ENCODE data around the gene NECAP2.
"Not testable (repeated sequence)": the region's sequence is repeated elsewhere in the genome, so short reads cannot be mapped to it uniquely, and the experiment has no call there.

NECAP2 gene

DNA sequence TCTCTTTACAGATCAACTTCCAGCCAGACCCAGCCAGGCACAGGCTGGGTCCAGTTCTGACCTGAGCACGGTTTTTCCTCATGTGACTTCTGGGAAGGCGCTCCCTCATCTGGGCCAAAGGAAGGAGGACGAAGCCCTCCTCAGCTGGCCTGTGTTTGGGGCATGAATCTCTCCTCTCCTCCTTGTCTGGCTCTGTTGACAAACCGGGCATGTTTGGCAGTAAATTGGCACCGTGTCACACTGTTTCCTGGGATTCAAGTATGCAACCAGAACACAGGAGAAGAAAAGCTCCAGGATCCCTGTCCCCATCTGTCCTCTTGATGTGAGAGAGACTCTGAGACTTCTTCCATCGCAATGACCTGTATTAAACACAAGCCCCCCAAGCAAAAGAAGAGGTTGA, 18.3 kb downstream of the NECAP2 start:
- no peak overlapping the region for H3K27ac ChIP-seq (ENCODE audit: low read length)
- H3K9me3 ChIP-seq (ENCODE audit: control insufficient read depth, insufficient read depth, low read length) = no peaks in the 10 kb centered on the region
- no peak overlapping the region for H3K4me3 ChIP-seq (ENCODE audit: low read length)
- H3K27me3 ChIP-seq (ENCODE audit: control insufficient read depth, insufficient read depth, low read length) = no peaks in the 10 kb centered on the region
- H3K4me1 ChIP-seq (ENCODE audit: control insufficient read depth, insufficient read depth, low read length) = no peaks in the 10 kb centered on the region
- peaks cover 11% of the 10 kb centered on the region; the same call in 1 of the 2 replicates for H3K36me3 ChIP-seq (ENCODE audit: control insufficient read depth, insufficient read depth, low read length)
- WGBS (ENCODE audit: insufficient coverage, insufficient read length) = no CpG with 5 or more reads among the region's 6 CpGs
- no peak for DNase-seq (ENCODE audit: low read depth, low spot score)

DNA sequence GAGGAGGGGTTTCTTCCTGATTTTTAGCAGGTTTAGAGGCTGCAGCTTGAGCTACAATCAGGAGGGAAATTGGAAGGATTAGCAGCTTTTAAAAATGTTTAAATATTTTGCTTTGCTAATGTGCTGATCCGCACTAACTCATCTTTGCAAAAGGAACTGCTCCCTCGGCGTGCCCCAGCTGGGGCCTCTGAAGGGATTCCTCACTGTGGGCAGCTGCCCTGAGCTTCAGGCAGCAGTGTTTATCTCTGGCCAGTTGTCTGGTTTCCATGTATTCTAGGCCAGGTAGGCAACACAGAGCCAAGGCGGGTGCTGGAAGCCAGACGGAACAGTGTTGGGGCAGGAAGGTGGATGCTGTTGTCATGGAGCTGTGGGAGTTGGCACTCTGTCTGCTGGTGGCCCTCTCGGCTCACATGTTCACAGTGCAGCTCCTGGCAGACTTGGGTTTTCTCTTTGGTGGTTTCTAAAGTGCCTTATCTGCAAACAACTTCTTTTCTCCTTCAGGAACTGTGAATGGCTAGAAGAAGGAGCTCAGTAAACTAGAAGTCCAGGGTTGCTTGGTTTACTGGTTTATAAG, 18.9 kb downstream of the NECAP2 start:
- Histone ChIP-seq H3K9me3 (ENCODE audit: control insufficient read depth, insufficient read depth, low read length) (no peaks in the 10 kb centered on the region), H3K4me1 (ENCODE audit: control insufficient read depth, insufficient read depth, low read length) (no peaks in the 10 kb centered on the region), H3K4me3 (ENCODE audit: low read length) (no peak overlapping the region), H3K36me3 (ENCODE audit: control insufficient read depth, insufficient read depth, low read length) (peaks cover 11% of the 10 kb centered on the region; the same call in 1 of the 2 replicates), H3K27ac (ENCODE audit: low read length) (no peak overlapping the region), H3K27me3 (ENCODE audit: control insufficient read depth, insufficient read depth, low read length) (no peaks in the 10 kb centered on the region)
- no peak for DNase-seq (ENCODE audit: low read depth, low spot score)
- WGBS (ENCODE audit: insufficient coverage, insufficient read length) = no CpG with 5 or more reads among the region's 6 CpGs

DNA sequence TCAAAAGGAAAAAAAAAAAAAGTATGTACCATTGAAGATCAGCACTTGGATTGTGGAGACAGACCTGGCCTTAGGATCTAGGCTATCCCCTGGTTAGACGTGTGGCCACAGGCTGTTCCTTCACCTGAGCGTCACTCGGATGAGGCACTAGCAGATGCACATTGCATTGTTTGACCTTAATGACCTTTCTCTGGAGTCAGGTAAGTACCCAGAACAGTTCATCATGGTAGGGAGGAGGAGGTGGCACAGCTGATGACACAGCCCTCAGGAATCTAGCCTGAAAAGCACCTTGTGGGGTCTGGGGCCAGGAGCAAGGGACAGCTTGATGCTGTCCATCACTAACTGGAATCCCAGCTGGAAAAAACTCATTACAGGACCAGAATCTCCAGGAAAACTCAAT, 21.2 kb downstream of the NECAP2 start:
- H3K27ac ChIP-seq (ENCODE audit: low read length) = no peak overlapping the region
- no peak for DNase-seq (ENCODE audit: low read depth, low spot score)
- no peaks in the 10 kb centered on the region for H3K9me3 ChIP-seq (ENCODE audit: control insufficient read depth, insufficient read depth, low read length)

DNA sequence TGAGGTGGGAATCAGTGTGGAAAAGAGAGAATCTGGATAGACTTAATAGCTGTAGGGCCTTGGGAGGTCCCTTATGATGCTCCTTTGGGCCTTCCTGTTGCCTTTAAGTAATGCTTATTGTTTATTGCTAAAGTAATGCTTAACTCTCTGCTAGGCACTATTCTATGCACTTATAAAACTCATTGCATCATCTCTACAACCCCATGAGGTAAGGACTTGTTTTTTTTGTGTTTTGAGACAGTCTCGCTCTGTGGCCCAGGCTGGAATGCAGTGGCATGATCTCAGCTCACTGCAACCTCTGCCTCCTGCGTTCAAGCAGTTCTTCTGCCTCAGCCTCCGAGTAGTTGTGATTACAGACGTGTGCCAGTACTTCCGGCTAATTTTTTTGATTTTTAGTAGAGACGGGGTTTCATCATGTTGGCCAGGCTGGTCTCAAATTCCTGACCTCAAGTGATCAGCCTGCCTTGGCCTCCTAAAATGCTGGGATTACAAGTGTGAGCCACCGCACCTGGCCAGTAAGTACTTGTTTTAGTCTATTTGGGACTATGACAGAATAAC, 22.3 kb downstream of the NECAP2 start:
- no peaks in the 10 kb centered on the region for H3K4me1 ChIP-seq (ENCODE audit: control insufficient read depth, insufficient read depth, low read length)
- no peak overlapping the region for H3K27ac ChIP-seq (ENCODE audit: low read length)
- H3K9me3 ChIP-seq (ENCODE audit: control insufficient read depth, insufficient read depth, low read length) = no peaks in the 10 kb centered on the region
- H3K4me3 ChIP-seq (ENCODE audit: low read length) = no peak overlapping the region
- DNase-seq (ENCODE audit: low read depth, low spot score) = no peak
- H3K36me3 ChIP-seq (ENCODE audit: control insufficient read depth, insufficient read depth, low read length) = peaks cover 4% of the 10 kb centered on the region; the same call in 1 of the 2 replicates
- H3K27me3 ChIP-seq (ENCODE audit: control insufficient read depth, insufficient read depth, low read length) = no peaks in the 10 kb centered on the region
- WGBS (ENCODE audit: insufficient coverage, insufficient read length) = no CpG with 5 or more reads among the region's 7 CpGs

More for the DNA sequence above, 21.2 kb downstream of the NECAP2 start:
- Histone ChIP-seq H3K36me3 (ENCODE audit: control insufficient read depth, insufficient read depth, low read length) (peaks cover 5% of the 10 kb centered on the region; the same call in 1 of the 2 replicates), H3K27me3 (ENCODE audit: control insufficient read depth, insufficient read depth, low read length) (no peaks in the 10 kb centered on the region), H3K4me1 (ENCODE audit: control insufficient read depth, insufficient read depth, low read length) (no peaks in the 10 kb centered on the region), H3K4me3 (ENCODE audit: low read length) (no peak overlapping the region)
- no CpG with 5 or more reads among the region's 3 CpGs for WGBS (ENCODE audit: insufficient coverage, insufficient read length)

DNA sequence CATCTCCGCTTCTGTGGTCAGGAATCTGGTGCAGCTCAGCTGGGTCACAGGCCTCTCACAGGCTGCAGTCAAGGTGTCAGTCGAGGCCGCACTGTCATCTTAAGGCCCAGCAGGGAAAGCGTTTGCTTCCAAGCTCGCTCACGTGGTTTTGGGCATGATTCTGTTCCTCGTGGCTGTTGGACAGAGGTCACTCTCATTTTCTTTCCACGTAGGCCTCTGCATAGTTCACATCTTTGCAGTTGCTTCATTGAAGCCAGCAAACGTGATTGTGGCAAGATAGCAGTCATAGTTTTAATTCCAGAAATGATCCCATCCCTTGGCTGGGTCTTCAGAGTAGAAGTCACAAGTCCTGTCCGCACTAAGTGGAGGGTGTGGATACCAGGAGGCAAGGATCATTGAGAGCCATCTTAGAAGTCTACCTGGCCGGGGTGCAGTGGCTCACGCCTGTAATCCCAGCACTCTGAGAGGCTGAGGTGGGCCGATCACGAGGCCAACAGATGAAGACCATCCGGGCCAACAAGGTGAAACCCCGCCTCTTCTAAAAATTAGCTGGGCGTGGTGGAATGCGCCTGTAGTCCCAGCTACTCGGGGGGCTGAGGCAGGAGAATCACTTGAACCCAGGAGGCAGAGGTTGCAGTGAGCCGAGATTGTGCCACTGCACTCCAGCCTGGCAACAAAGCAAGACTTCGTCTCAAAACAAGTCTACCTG, 24.5 kb downstream of the NECAP2 start:
- H3K4me3 ChIP-seq (ENCODE audit: low read length) = no peak overlapping the region
- H3K9me3 ChIP-seq (ENCODE audit: control insufficient read depth, insufficient read depth, low read length) = no peaks in the 10 kb centered on the region
- no peaks in the 10 kb centered on the region for H3K27me3 ChIP-seq (ENCODE audit: control insufficient read depth, insufficient read depth, low read length)
- no peak overlapping the region for H3K27ac ChIP-seq (ENCODE audit: low read length)
- no CpG with 5 or more reads among the region's 21 CpGs for WGBS (ENCODE audit: insufficient coverage, insufficient read length)
- H3K36me3 ChIP-seq (ENCODE audit: control insufficient read depth, insufficient read depth, low read length) = no peaks in the 10 kb centered on the region
- H3K4me1 ChIP-seq (ENCODE audit: control insufficient read depth, insufficient read depth, low read length) = no peaks in the 10 kb centered on the region
- DNase-seq (ENCODE audit: low read depth, low spot score) = no peak

DNA sequence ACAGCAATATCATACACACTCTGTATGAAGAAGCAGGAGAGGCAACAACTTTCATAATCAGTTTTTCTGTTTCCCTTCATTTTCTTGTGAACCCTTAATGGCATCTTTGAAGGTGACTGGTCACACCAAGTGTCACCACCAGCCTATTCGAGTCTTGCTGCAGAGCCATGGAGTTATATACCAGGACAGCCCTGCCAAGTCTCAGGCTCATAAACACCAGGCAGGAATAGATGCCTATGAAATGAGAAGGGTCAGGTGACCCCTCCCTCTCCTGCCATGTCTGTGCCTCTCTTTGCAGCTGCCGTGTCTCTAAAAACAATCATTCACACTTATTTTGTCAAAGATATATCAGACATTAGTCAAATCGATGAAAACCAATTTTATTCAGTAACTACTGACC, 28.0 kb downstream of the NECAP2 start:
- Histone ChIP-seq H3K4me3 (ENCODE audit: low read length) (no peak overlapping the region), H3K9me3 (ENCODE audit: control insufficient read depth, insufficient read depth, low read length) (no peaks in the 10 kb centered on the region), H3K27me3 (ENCODE audit: control insufficient read depth, insufficient read depth, low read length) (no peaks in the 10 kb centered on the region), H3K27ac (ENCODE audit: low read length) (no peak overlapping the region), H3K4me1 (ENCODE audit: control insufficient read depth, insufficient read depth, low read length) (no peaks in the 10 kb centered on the region), H3K36me3 (ENCODE audit: control insufficient read depth, insufficient read depth, low read length) (no peaks in the 10 kb centered on the region)
- DNase-seq (ENCODE audit: low read depth, low spot score) = no peak
- WGBS (ENCODE audit: insufficient coverage, insufficient read length) = no CpG with 5 or more reads among the region's 3 CpGs

DNA sequence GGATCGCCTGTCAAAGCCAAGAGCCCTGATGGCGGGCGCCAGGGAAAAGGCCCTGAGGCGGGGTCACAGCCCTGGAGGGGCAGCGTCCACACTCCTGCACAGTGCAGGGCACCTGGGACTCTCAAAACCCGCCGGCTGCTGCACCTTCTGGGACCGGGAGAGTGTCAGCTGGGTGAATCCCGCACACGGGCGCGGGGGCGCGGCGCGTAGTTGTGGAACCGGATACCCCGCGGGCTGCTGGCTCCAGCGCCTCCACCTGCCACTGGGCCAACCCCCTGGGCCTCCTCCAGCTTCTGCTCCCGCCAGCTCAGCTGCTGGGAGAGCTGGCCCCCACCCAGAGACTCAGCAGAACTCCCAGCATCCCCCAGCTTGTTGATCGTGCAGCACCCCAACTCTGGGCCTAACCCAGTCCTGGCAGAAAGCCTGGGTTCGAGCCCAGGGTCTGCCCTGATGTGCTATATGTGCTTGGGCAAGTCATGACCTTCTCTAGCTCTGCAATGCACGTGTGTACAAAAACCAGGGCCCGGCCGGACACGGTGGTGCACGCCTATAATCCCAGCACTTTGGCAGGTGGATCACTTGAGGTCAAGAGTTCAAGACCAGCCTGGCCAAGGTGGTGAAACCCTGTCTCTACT, 33.8 kb downstream of the NECAP2 start:
- Histone ChIP-seq H3K36me3 (ENCODE audit: control insufficient read depth, insufficient read depth, low read length) (peaks cover 15% of the 10 kb centered on the region), H3K27me3 (ENCODE audit: control insufficient read depth, insufficient read depth, low read length) (no peaks in the 10 kb centered on the region), H3K27ac (ENCODE audit: low read length) (no peak overlapping the region), H3K9me3 (ENCODE audit: control insufficient read depth, insufficient read depth, low read length) (no peaks in the 10 kb centered on the region), H3K4me3 (ENCODE audit: low read length) (no peak overlapping the region), H3K4me1 (ENCODE audit: control insufficient read depth, insufficient read depth, low read length) (no peaks in the 10 kb centered on the region)
- DNase-seq (ENCODE audit: low read depth, low spot score) = no peak
- no CpG with 5 or more reads among the region's 28 CpGs for WGBS (ENCODE audit: insufficient coverage, insufficient read length)

DNA sequence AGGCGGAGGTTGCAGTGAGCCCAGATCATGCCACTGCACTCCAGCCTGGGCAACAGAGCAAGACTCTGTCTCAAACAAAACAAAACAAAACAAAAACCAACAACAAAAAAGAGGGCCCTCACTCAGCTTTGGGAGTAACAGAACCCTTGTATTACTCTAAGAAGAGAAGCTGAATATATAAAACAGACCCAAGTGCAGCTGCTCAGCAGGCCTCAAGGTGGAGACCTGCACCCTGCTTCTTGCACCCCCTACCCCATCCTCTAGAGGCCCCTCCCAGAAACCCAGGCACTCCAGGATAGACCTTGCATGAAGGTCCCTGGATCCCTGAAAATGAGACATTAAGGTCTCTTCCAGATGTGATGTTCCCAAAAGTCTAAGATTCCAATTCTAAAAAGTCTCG, 34.4 kb downstream of the NECAP2 start:
- not testable (repeated sequence) for H3K27ac ChIP-seq (ENCODE audit: low read length); H3K9me3 ChIP-seq (ENCODE audit: control insufficient read depth, insufficient read depth, low read length); H3K27me3 ChIP-seq (ENCODE audit: control insufficient read depth, insufficient read depth, low read length); DNase-seq (ENCODE audit: low read depth, low spot score); H3K4me3 ChIP-seq (ENCODE audit: low read length); H3K4me1 ChIP-seq (ENCODE audit: control insufficient read depth, insufficient read depth, low read length)
- no CpG with 5 or more reads among the region's 2 CpGs for WGBS (ENCODE audit: insufficient coverage, insufficient read length)
- peaks cover 15% of the 10 kb centered on the region for H3K36me3 ChIP-seq (ENCODE audit: control insufficient read depth, insufficient read depth, low read length)

DNA sequence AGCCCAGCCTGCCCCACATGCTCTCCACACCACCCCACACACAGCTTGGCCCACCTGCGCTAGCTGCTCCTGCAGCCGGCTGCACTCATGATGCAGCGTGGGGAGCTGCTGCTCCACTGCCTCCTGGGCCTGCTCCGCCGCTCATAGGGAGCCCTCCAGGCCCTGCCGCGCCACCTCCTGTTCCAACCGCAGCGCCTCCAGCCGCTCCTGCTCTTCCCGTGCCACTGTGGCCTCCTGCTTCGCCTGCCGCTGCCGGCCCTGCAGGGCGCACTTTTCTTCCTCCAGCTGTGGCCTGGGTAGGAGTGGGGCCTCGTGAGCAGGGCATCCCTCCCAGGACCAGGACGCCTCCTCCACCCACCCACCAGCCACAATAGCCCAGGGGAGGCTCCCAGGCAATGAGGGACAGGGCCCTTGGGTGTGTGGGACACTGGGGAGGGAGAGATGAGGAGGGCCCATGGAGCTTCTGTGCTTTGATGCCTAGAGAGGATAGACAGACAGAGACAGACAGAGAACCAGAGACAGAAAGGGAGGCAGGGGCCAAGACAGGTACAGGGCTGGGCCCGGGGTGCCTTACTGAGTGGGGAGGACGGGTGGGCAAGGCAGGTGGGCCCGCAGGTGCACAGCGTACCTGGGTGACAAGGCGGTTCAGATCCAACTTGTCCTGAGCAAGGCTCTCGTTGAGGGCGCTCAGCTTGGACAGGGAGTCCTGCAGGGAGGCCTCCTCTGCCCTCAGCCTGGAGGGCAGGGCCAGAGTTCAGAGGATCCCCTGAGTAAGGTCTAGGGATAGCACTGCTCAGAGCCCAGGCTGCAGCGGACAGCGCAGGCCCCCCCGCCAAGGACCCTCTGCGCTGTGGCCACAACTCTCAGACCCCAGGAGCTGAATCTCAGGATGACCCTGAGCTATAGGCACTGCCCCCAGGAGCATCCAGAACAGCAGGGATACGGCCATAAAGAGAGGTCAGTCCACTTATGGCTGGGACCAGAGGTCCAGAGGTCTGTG, 35.5 kb downstream of the NECAP2 start:
- not testable (repeated sequence) for H3K4me3 ChIP-seq (ENCODE audit: low read length); DNase-seq (ENCODE audit: low read depth, low spot score); H3K4me1 ChIP-seq (ENCODE audit: control insufficient read depth, insufficient read depth, low read length); H3K27ac ChIP-seq (ENCODE audit: low read length); H3K27me3 ChIP-seq (ENCODE audit: control insufficient read depth, insufficient read depth, low read length); H3K9me3 ChIP-seq (ENCODE audit: control insufficient read depth, insufficient read depth, low read length)
- WGBS (ENCODE audit: insufficient coverage, insufficient read length) = no CpG with 5 or more reads among the region's 29 CpGs
- peaks cover 15% of the 10 kb centered on the region for H3K36me3 ChIP-seq (ENCODE audit: control insufficient read depth, insufficient read depth, low read length)

DNA sequence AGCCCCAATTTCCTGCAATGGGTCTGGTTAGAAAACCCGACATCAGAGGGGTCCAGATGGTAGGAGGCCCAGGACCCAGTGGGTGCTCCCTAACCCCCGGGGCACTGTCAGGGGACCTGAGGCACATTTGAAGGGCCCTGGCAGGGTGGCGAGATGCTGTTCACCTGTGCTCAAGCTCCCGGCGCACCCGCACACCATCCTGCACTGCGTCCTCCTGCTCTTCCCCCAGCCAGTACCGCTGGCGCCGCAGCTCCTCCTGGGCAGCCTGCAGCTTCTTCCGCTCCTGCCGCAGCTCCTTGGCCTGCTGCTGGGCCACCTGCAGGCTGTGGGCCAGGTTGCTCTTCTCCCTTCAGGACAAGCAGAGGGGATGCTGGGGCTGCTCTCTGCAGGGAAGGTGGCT, 37.6 kb downstream of the NECAP2 start:
- no peak overlapping the region for H3K4me3 ChIP-seq (ENCODE audit: low read length)
- no peaks in the 10 kb centered on the region for H3K4me1 ChIP-seq (ENCODE audit: control insufficient read depth, insufficient read depth, low read length)
- H3K27me3 ChIP-seq (ENCODE audit: control insufficient read depth, insufficient read depth, low read length) = no peaks in the 10 kb centered on the region
- H3K9me3 ChIP-seq (ENCODE audit: control insufficient read depth, insufficient read depth, low read length) = no peaks in the 10 kb centered on the region
- peaks cover 18% of the 10 kb centered on the region for H3K36me3 ChIP-seq (ENCODE audit: control insufficient read depth, insufficient read depth, low read length)
- no CpG with 5 or more reads among the region's 12 CpGs for WGBS (ENCODE audit: insufficient coverage, insufficient read length)
- H3K27ac ChIP-seq (ENCODE audit: low read length) = no peak overlapping the region
- no peak for DNase-seq (ENCODE audit: low read depth, low spot score)

Measured in iPS DF 6.9 (cell line).